GM19023 (cell line): ENCODE results near the gene ANKZF1.
A peak's percentile ranks its signal among the peaks of the same experiment; 100 is the strongest.

Source experiments
- ATAC-seq: cut with Tn5 transposase; IDR thresholded peaks from one replicate; pipeline ENCODE4 v1.9.1; 2021; ENCODE audit warnings: mild to moderate bottlenecking, moderate library complexity; ENCODE audit not compliant: unreplicated experiment

Gene ANKZF1

DNA sequence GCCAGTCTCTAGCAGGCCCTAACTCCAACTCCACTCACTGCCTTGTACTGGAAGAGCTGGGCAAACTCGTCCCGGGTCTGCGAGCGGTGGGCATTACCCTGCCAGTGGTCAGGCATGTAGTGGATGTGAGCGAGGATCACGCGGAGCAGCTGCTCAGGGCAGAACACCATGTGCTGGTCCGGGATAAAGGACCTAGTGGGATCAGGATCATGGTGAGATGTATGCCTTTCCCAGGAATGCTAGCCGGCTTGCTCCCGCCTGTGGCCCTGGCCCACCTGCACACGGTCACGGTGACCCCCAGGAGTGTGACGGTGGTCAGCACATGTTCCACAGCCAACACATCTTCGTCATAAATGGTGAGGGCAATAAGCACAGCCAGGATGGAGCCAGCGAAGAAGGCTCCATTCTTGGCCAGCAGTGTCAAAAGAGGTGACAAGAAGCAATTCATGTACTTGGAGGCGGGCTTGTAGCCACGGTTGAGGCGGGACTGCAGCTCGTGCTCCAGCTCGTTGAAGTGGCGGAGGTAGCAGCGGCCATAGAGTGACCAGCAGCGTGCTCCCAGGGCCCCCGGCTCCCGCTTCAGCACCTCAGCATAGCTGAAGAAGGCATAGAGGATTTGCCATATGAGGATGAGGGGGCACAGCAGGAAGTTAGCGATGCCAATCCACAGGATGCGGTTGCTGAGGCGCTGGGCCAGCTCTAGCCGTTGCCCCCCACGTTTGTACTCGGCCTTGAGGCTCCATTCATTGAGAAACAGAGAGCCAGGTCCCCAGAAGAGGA is 5.6 kb upstream of the ANKZF1 start:
- no peak for ATAC-seq

DNA sequence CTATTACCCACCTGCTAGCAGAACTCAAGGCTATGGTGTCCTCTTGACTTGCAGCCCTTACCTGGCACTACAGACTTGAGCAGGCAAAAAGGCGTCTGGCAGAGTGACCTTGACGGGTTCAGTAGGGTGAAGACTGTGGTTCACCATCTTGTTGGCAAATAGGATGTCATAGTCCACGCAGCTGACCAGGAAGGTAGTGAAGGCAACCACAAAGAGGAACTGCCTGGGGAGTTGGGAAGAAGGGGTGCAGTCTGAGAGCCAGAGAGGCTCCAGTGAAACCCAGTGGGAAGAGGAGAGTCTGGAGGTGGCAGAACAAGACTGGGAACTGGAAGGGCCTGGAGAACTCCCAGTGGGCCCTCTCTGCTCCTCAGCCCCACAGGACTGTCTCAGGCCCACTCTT is 4.3 kb upstream of the ANKZF1 start:
- no peak for ATAC-seq

DNA sequence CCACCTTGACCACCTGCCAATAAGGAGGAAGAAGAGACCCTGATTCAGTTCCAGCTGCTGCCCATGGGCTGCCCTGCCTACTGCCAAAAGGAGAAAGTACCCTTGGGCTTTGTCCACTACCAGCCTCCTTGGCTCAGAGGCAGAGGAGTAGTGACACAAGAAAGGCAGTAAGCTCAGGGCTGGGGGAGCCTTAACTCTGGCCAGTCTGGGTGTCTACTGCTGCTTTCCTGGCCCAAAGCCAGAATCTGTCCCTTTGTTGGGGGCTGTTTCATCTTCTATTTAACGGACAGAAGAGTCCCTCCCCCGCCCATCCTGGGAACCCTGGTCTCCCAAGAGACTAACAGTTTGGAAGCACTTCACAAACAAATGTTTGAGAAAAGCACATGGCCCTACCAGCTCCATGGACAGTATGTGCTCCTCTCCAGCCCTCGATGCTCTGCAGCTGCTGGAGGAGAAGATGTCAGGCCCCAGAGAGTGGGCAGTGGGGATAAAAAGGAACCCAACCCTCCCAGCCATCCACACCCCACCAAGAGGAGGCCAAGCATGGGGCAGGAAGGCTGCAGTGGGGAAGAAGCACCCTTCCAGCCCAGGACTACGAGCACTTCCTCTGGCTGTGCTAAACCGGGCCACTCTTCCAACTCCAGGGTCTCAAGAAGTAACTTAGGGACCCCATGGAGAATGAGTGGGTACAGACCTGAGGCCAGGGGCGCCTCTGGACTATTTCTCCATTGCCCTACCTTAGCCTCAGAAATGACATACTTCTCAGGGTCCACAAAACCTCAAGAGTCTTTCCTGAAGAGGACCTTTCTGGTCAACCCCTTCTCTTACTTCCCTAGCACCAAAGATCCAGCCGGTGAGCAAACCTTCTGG is 1.3 kb upstream of the ANKZF1 start:
- ATAC-seq: no peak

DNA sequence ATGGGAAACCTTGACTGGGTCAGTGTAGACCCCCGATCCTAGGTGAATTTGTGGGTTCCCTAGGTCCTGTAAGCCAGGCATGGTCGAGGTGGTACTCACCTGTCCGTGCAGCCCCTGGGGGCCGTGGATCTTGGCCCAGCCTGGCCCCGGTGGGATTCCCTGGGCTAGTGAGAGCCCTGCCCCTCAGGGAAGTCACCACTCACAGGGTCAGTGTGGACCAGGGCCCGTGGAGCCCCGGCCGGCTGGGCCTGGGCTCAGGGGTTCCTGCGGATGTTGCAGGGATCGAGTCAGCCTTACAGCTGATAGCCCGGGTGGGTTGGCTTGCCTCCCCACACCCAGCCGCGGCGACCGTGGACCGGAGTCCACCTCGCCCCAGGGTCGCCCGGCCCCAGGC is 698 bp upstream of the ANKZF1 start:
- ATAC-seq: peak; percentile 22

DNA sequence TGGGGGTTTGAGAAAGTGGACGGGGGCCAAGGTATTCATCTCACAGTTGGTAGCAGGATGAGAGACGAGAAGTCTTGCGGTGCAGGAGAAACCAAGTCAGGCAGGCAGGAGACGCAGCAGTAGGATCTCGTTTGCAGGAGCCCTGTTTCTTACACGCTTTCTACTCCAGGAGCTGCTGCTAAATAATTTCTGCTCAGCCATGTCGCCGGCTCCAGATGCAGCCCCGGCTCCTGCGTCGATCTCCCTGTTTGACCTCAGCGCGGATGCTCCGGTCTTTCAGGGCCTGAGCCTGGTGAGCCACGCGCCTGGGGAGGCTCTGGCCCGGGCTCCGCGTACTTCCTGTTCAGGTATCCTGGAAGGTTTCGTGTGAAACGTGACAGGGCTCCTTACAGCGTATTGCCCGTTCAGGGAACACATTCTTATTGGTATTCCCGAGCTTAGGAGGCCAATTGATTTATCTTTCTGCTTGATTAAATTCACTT is 494 bp downstream of the ANKZF1 start:
- ATAC-seq: no peak

DNA sequence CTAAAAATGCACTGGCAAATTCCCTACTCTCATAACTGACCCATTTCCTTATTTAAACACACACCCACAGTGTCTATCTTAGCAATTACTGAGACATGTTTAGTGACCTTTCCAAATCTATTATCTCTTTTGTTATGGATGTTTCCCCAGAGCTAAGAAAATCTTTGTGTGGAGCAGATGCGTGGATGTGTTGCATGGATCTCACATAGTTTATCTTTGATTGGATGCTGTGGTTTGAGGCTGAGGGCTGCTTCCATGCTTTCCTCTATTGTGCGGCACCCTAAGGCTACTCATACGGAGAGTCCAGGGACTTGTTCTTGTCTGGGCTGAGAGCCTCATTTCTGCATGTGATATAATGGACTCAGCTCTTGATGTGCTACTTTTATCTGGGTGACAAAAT is 4.7 kb downstream of the ANKZF1 start:
- ATAC-seq: no peak

DNA sequence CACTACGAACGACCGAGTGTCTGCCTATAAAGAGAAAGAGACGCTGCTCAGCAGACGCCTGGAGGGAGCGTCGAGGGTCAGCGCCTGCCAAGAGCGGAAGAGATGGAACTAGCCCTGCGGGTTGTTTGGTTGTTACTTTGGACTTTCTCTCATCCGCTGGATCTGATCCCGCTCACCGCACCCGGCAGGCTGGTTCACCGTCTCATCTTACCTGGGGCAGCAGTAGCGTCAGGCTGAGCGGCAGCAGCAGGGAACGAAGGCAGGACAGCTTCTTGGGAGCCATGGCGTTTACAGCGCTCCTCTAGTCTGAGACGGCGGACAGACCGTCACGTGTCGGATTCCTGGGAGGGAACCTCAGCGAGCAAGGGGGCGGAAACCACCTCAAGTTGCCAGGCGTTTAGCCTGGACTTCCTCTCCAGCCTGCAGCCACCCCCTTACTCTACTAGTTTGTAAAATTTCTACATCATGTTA is 13.7 kb downstream of the ANKZF1 start:
- ATAC-seq: no peak

DNA sequence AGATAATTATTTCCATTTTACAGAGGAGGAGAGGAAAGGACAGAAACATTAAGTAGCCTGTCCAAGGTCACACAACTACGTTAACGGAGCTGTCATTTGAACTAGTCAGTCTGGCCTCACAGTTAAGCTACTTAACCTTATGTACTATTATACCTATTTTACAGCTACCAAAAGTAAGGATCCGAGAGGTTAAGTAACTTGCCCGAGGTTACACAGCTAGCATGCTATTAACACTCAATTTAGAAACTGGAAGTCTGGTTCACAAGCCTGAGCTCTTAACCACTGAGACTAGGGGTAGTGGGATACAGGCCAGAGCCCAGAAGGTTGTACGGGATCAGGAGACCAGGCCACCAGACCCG is 15.2 kb downstream of the ANKZF1 start:
- no peak for ATAC-seq

DNA sequence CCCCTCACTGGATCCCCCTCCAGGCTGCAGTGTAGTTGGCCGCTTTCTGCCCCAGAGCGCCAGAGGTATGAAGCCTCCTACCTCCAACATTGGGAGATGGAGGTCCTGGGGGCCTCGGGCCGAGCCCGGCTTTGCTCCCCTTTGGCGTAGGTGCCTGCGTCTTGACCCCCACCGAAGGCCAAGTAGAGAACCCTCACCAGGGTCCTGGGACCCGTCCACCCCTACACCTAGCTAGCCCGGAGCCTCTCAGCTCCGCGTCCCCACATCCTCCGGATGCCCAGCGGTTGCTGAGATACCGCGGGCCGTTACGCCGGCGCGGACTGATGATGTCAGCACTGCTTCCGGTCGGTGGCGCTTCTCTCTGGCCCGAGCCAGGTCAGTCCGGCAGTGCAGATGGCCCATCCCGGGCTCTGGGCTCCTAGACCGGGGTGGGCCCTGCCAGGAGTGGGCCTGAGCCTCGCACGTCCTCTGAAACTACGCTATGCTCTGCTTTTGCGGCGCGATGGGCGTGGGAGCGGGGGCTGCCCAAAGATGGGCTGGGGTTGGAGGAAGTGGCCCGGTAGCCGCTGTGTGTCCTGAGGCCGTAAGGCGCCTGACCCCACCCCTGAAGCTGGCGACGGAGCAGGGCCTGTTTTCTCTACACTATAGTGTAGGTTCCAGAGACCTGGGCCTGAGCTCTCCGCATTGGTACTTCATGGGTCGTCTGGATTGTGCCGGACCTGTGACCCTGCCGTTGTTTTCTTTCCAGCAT is 15.7 kb downstream of the ANKZF1 start, which contains the start of the genes GLB1L and STK16:
Gene GLB1L, minus strand, starts transcription at position 297 of the 751 bp plus-strand sequence. CDS start 1,871 bp downstream, outside the sequence.
Gene STK16, plus strand, starts transcription at position 332 of the 751 bp plus-strand sequence. CDS start 521 bp downstream, outside the sequence.
- ATAC-seq: peak; percentile 73

DNA sequence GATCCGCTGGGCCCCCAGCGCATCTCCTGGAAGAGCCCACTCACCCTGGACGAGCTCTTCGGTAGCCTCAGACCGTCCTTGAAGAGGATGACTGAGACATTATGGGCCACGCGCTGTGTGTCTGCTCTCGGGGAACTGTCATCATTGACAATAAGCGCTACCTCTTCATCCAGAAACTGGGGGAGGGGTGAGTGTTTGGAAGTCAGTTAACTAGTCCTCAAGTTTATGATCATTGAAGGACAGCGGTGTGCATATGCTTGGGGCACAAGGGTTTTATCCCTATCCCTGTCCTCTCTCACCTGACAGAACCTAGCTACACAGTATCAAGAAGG is 16.3 kb downstream of the ANKZF1 start:
- ATAC-seq: no peak

DNA sequence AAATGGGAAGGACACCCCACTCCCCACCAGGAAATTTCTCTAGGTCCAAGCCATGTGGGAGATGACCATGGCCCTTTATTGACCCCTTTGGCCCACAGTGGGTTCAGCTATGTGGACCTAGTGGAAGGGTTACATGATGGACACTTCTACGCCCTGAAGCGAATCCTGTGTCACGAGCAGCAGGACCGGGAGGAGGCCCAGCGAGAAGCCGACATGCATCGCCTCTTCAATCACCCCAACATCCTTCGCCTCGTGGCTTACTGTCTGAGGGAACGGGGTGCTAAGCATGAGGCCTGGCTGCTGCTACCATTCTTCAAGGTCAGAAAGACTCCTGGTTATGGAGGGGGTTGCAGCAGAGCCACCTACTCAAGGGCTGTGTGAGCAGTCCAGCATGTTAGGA is 17.0 kb downstream of the ANKZF1 start:
- ATAC-seq: no peak

DNA sequence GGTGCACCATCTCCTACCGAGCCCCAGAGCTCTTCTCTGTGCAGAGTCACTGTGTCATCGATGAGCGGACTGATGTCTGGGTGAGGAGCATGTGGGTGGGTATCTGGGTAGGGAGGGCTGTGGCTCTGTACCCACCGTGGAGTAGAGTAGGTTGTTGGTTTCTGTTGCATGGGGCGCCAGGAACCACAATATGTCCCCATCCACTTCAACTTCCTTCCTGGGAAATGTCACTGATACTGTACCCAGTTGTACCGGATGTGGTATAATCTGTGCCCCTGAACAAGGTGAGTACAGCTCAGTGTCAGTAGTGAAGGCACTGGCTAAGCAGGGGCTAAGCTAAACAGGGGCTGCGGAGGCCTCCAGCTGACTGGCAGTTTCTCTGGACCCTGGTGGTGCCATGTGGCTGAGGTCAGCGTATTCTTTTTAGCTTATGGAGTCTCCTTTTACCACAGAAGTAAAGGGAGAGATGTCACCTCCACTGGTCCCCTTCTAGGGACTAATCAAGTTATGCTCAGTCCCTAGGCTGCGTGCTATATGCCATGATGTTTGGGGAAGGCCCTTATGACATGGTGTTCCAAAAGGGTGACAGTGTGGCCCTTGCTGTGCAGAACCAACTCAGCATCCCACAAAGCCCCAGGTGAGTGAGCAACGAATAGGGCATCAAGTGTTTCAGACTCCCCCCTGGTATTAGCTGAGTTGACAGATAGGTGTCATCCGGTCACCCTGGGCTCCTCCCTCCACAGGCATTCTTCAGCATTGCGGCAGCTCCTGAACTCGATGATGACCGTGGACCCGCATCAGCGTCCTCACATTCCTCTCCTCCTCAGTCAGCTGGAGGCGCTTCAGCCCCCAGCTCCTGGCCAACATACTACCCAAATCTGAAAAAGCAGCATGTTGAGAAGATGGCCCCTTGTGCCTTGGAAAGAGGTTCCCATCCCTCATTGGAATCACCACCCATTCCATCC is 18.4 kb downstream of the ANKZF1 start:
- no peak for ATAC-seq

DNA sequence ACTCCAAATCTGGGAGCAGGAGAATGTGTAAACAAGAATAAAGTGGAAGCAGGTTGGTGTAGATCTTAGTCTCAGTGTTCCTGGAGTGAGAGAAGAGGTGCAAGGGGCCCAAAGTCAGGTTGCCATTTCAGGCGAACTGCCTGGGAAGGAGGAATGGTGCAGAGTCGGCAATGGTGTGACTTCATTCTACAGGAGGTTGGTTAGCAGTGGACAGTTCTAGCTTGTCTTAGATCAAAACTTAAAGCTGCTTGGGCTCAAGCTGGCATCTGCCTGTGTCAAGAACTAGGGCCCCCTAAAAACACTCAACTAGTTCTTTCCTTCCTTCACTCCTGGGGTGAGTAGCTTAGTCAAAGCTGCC is 19.2 kb downstream of the ANKZF1 start:
- no peak for ATAC-seq

DNA sequence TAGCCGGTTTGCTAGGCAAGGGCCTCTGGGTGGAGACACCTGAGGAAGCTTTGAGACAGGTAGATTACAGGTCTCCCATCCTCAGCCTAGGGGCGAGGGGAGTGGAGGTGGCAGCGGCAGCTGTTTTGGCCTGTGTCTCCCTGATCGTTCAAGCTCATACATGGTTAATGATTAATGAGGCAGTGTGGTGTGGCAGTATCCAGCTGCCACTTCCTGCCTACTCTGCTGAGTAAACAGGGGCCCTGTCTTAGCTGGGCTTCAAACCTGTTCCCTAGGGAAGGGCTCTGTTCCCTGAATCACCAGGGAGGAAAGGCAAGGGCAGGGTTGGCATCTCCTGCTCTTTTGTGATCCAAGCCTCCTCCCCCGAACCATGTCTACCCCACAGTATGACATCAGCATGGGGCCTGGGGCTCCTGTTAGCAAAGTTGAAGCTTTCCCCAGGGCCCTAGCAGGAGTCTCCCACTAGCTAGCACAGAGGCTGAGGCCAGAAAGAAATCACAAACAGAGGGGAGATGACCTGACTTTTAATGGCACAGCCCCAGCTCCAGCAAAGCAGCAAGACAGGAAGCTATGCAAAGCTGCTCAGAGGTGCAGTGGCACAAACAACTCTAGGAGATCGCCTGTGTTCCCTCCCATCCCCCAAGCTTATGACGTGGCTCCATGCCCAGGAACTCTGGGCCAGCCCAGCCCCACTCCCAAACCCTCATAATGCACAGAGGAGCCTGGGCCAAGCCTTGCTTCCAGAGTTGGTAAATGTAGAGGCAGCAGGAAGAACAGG is 19.8 kb downstream of the ANKZF1 start:
- ATAC-seq: peak; percentile 34

DNA sequence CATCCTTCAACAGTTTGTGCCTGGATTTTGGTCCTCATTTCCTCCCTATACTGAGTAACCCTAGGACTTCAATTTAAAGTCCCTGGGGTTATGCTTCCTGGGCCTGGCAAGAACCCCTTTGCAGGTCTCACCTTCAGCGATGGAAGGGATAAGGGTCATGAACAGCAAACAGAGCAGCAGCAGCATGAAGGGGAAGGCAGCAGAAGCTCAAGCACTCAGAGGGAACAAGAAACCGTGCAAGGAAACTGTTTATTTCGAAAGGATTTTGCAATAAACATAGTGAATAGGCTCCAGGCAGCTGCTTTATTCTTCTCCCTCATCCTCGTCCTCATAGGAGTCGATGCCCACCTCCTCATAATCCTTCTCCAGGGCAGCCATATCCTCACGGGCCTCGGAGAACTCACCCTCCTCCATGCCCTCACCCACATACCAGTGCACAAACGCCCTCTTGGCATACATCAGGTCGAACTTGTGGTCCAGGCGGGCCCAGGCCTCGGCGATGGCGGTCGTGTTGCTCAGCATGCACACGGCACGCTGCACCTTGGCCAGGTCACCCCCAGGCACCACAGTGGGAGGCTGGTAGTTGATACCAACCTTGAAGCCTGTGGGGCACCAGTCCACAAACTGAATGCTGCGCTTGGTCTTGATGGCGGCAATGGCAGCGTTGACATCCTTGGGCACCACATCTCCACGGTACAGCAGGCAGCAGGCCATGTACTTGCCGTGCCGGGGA is 20.6 kb downstream of the ANKZF1 start:
- ATAC-seq: no peak

DNA sequence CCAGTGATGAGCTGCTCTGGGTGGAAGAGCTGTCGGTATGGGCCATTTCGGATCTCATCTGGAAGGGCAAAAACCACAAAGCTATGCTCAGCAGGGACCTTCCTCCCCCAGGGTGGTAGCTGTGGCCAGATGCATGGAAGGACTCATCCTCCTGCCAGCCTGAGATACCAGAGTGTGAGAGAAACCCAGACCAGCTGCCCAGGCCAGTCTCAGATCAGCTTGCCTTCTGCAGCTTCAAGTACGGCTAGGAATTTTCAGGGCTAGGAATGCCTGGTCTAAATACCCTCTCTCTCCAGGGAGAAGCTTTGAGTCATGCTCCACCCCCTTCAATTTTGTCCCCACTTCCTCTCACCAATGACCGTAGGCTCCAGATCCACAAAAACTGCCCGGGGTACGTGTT is 22.1 kb downstream of the ANKZF1 start:
- no peak for ATAC-seq

DNA sequence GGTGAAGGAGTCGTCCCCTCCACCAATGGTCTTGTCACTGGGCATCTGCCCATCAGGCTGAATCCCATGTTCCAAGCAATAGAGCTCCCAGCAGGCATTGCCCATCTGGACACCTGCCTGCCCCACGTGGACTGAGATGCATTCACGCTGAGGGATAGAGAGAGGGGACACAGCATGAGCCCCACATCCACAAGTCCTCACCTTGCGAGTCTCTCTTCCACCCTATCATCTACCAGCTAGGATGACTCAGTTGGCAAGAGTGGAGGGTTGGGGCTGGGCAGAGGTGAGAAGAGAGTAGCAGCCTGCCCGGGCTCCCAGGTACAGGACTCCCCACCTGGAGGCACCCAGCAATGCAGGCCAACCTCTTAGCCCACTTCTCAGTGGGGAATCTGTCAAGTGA is 22.5 kb downstream of the ANKZF1 start:
- ATAC-seq: no peak

DNA sequence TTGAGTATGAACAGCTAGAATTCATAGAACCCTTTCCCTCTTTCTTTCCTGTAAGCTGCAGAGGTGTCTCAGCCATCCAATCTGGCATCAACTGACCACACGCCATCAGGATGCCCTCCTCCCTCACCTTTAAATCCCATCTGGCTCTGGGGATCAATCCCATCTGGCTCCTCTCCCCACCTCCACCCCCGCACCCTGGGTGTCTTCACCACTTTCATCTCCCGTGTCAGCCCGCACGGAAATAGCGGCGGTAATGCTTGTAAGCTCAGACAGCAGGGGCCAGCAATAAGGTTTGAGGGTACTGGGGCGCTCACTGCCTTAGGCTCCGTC is 22.9 kb downstream of the ANKZF1 start:
- no peak for ATAC-seq
